Measurements from ENCODE around the gene UTF1. TPM values are rescaled to one million over a fixed set of nuclear protein-coding genes. Genes with fewer than 3 reads are reported as not detected.

The UTF1 gene
- total and polyA plus RNA-seq, 4 donors: 0.06 to 0.52 TPM; not detected in 2

DNA sequence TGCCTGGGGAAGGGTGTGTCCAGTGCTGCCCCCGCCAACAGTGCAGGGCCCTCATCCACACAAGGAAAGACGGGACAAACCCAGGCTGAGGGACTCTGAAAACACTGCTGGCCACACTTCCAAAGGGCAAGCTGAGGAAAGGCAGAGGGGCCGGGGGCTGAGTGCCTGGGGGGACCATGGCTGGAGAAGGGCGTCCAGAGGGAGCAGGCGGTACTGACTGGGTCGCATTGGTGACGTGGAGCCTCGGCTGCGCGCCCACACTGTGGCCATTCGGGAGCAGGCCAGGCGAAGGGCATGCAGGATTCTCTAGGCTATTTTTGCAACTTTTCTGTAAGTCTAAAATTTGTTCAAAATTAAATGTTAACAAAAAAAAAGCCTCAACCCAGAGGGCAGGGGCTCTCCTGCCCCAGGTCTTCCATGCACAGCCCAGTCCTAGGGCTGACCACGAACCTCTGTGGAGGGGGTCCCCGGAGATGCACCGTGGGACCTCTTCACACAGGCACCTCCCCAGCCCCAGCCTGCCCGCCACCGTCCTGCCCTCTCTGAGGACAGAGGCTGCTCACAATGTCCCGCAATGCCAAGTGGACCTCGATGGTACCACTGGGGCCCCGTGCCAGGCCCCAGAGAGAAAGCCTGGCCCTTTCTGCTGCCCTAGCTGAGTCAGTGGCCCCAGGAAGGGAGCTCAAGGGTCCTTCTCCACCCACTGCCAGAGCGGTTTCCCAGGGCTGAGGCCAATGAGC is 36.2 kb downstream of the UTF1 start:
- no peak overlapping the region for H3K9ac ChIP-seq (ENCODE audit: insufficient read depth in 1 of 2, low read length in 2 of 2)
- no peaks in the 10 kb centered on the region for H3K27me3 ChIP-seq (ENCODE audit: control insufficient read depth in 3 of 3, insufficient read depth in 3 of 3, low read length in 2 of 3)
- no peak for ATAC-seq (ENCODE audit: insufficient read depth, low FRiP score)
- H3K4me1 ChIP-seq (ENCODE audit: control insufficient read depth in 5 of 5, insufficient read depth in 5 of 5, low read length in 5 of 5): peaks cover 0 to 10% (median 3%) of the 10 kb centered on the region in 5 donors
- TF ChIP-seq CTCF (IDR thresholded peaks at IDR 0.05; ENCODE audit: control extremely low read depth, extremely low read depth): no peak
- peaks cover 0 to 16% (median 0%) of the 10 kb centered on the region in 4 donors for H3K36me3 ChIP-seq (ENCODE audit: control insufficient read depth in 4 of 4, insufficient read depth in 4 of 4, low read length in 4 of 4)
- no peak overlapping the region for H3K4me3 ChIP-seq
- no peaks in the 10 kb centered on the region for H3K9me3 ChIP-seq (ENCODE audit: control insufficient read depth in 4 of 4, insufficient read depth in 3 of 4, low read length in 3 of 4)
- no peak for DNase-seq
- H3K27ac ChIP-seq (ENCODE audit: low read depth in 1 of 2, low read length in 1 of 2): no peak overlapping the region
- 91 to 95% methylated on average over 21 of the region's 21 CpGs for WGBS, 2 donors

- no peak for TF ChIP-seq CTCF (IDR thresholded peaks at IDR 0.05; ENCODE audit: control extremely low read depth, extremely low read depth)
- no peak overlapping the region for H3K4me3 ChIP-seq
- peaks cover 0 to 6% (median 3%) of the 10 kb centered on the region in 5 donors for H3K4me1 ChIP-seq (ENCODE audit: control insufficient read depth in 5 of 5, insufficient read depth in 5 of 5, low read length in 5 of 5)
- ATAC-seq (ENCODE audit: insufficient read depth, low FRiP score) (no peak), DNase-seq (no peak)
- H3K9me3 ChIP-seq (ENCODE audit: control insufficient read depth in 4 of 4, insufficient read depth in 3 of 4, low read length in 3 of 4): no peaks in the 10 kb centered on the region
- H3K36me3 ChIP-seq (ENCODE audit: control insufficient read depth in 4 of 4, insufficient read depth in 4 of 4, low read length in 4 of 4): peaks cover 0 to 22% (median 0%) of the 10 kb centered on the region in 4 donors
- no peak overlapping the region for H3K9ac ChIP-seq (ENCODE audit: insufficient read depth in 1 of 2, low read length in 2 of 2)
- no peaks in the 10 kb centered on the region for H3K27me3 ChIP-seq (ENCODE audit: control insufficient read depth in 3 of 3, insufficient read depth in 3 of 3, low read length in 2 of 3)
- WGBS, 2 donors: 84 to 88% methylated on average over 14 of the region's 14 CpGs
- no peak overlapping the region for H3K27ac ChIP-seq (ENCODE audit: low read depth in 1 of 2, low read length in 1 of 2)
Measured at GRCh38 chr10:133267293-133267692, 37.3 kb downstream of the UTF1 start.

DNA sequence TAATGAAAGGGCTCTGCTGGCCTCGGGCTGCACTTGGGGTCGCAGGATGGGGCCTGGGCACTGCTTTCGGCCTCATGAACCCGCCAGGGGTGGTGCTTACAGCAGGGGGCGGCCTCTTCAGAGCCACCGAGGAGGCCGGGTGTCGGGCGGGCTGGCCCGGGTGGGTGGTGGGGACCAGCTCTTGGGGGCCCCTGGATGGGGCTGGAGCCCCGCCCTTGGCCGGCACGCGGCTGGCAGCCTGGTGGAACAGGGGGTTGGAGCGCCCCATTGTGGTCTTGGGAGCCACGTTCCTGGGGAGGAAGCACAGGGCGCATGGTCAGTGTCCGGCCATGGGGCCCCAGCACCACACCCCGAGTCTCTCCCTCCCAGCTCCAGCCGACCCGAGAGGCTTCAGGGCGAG is 37.8 kb downstream of the UTF1 start:
- no peak overlapping the region for H3K27ac ChIP-seq (ENCODE audit: low read depth in 1 of 2, low read length in 1 of 2)
- peaks cover 0 to under 1% (median 0%) of the 10 kb centered on the region in 5 donors for H3K4me1 ChIP-seq (ENCODE audit: control insufficient read depth in 5 of 5, insufficient read depth in 5 of 5, low read length in 5 of 5)
- TF ChIP-seq CTCF (IDR thresholded peaks at IDR 0.05; ENCODE audit: control extremely low read depth, extremely low read depth): no peak
- no peak for DNase-seq
- H3K27me3 ChIP-seq (ENCODE audit: control insufficient read depth in 3 of 3, insufficient read depth in 3 of 3, low read length in 2 of 3): no peaks in the 10 kb centered on the region
- H3K9ac ChIP-seq (ENCODE audit: insufficient read depth in 1 of 2, low read length in 2 of 2): no peak overlapping the region
- 91 to 93% methylated on average over 18 to 22 of the region's 22 CpGs for WGBS, 2 donors
- no peak overlapping the region for H3K4me3 ChIP-seq
- H3K36me3 ChIP-seq (ENCODE audit: control insufficient read depth in 4 of 4, insufficient read depth in 4 of 4, low read length in 4 of 4): peaks cover 0 to 24% (median 0%) of the 10 kb centered on the region in 4 donors
- no peak for ATAC-seq (ENCODE audit: insufficient read depth, low FRiP score)
- H3K9me3 ChIP-seq (ENCODE audit: control insufficient read depth in 4 of 4, insufficient read depth in 3 of 4, low read length in 3 of 4): no peaks in the 10 kb centered on the region
